ENCODE results near the gene TNFSF8.

Gene TNFSF8

DNA sequence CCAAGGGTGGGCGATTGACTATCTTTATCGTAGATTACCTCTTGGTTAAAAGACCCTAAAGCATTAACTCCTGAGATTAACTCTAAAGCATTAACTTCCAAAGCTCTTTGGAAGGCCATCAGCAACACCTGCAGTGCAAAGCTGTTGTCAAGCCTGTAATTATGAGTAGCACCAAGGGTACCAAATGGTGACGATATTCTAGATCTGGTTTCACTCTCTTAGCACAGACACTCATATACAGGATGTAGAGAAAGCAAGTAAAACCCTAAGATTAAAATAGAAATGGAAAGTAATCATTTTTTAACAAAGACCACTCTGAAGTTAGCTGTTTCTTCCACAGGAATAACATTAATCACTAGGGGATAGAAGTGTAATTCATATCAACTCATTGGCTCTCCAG, 29.9 kb upstream of the TNFSF8 start (continued):
- TF ChIP-seq, protein P1, sequence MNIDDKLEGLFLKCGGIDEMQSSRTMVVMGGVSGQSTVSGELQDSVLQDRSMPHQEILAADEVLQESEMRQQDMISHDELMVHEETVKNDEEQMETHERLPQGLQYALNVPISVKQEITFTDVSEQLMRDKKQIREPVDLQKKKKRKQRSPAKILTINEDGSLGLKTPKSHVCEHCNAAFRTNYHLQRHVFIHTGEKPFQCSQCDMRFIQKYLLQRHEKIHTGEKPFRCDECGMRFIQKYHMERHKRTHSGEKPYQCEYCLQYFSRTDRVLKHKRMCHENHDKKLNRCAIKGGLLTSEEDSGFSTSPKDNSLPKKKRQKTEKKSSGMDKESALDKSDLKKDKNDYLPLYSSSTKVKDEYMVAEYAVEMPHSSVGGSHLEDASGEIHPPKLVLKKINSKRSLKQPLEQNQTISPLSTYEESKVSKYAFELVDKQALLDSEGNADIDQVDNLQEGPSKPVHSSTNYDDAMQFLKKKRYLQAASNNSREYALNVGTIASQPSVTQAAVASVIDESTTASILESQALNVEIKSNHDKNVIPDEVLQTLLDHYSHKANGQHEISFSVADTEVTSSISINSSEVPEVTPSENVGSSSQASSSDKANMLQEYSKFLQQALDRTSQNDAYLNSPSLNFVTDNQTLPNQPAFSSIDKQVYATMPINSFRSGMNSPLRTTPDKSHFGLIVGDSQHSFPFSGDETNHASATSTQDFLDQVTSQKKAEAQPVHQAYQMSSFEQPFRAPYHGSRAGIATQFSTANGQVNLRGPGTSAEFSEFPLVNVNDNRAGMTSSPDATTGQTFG (tag by site-specific recombination; IDR thresholded peaks at IDR 0.05; ENCODE audit: borderline replicate concordance) = no peak

DNA sequence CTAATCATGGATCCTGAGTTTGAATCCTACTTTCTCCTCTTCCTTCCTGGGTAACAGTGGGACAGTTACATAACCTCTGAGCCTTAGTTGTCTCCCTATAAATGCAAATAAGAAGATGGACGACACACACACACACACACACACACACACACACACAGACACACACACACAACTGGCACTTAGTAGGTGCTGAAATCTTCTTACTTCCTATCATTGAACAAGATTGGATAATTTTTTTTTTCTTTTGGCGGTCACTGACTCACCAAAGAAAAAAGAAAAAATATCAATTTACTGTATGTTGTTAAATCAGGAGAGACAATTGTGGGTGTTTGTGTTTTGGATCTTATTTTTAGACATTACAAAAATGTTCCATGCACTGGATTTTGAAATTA, 28.4 kb upstream of the TNFSF8 start:
- TF ChIP-seq, protein P2, sequence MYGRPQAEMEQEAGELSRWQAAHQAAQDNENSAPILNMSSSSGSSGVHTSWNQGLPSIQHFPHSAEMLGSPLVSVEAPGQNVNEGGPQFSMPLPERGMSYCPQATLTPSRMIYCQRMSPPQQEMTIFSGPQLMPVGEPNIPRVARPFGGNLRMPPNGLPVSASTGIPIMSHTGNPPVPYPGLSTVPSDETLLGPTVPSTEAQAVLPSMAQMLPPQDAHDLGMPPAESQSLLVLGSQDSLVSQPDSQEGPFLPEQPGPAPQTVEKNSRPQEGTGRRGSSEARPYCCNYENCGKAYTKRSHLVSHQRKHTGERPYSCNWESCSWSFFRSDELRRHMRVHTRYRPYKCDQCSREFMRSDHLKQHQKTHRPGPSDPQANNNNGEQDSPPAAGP (tag by site-specific recombination; IDR thresholded peaks at IDR 0.05) = no peak
- Histone ChIP-seq H3K36me3 (ENCODE audit: control insufficient read depth in 2 of 2, insufficient read depth in 1 of 2, low read length in 2 of 2) (no peaks in the 10 kb centered on the region), H3K27ac (ENCODE audit: extremely low read depth, low read depth, low read length) (no peak overlapping the region), H3K4me1 (ENCODE audit: control insufficient read depth, insufficient read depth, low read length) (no peaks in the 10 kb centered on the region), H3K9me3 (ENCODE audit: control insufficient read depth, insufficient read depth, low read depth, low read length) (no peaks in the 10 kb centered on the region), H3K4me3 (ENCODE audit: low read depth, low read length) (no peak overlapping the region)
- ChIA-PET POLR2A (no interaction called here), CTCF (no interaction called here)

DNA sequence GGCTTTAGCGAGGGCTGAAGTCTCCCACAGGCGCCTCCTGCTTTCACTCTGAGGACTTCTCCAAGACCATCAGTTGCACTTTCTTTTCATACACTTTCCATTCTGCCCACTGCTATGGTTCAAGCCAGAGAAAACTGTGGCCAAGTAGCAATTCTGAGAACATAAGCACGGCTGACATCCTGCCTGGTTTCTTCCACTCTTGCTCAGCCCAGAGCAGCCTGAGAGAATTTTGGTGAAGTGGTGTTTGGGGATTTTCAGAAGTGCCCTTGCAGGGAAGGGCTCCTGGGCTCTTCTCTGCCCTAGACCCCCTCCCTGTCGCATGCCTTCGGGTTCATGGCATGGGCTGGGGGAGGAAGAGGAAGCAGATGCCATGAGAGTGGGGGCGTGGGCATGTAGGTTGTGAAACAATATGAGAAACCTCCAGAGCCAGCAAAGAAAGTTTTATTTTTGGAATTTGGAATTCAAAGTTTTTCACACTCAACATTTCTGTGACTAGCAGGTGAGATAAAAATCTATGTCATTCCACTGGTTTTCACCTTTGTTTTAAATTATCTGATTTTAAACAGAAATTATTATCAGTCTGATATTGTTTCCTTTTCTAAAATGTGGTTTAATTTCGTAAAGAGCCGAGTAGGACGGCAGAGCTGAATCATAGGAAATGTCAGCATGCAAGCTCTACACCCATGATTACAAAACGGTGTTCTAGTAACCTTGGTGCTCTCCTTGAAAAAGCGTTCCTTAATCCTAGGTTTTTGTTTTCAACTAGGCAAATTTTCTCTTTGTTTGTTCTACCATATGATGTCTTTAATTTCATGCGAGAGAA, 27.8 kb upstream of the TNFSF8 start:
- POLR2A ChIA-PET = interaction anchor here (0.6 kb wide), 1 partner anchor 21 kb away, joined by 3 read pairs; no protein-coding TSS in a partner anchor
- H3K9me3 ChIP-seq (ENCODE audit: control insufficient read depth, insufficient read depth, low read depth, low read length) = no peaks in the 10 kb centered on the region
- H3K36me3 ChIP-seq (ENCODE audit: control insufficient read depth in 2 of 2, insufficient read depth in 1 of 2, low read length in 2 of 2) = no peaks in the 10 kb centered on the region
- no peaks in the 10 kb centered on the region for H3K4me1 ChIP-seq (ENCODE audit: control insufficient read depth, insufficient read depth, low read length)
- CTCF ChIA-PET = interaction anchor here (0.8 kb wide), 1 partner anchor 218 kb away, joined by 3 read pairs; no protein-coding TSS in a partner anchor
- no peak overlapping the region for H3K27ac ChIP-seq (ENCODE audit: extremely low read depth, low read depth, low read length)
- no peak overlapping the region for H3K4me3 ChIP-seq (ENCODE audit: low read depth, low read length)
- TF ChIP-seq ZBTB48 (tag by site-specific recombination; IDR thresholded peaks at IDR 0.05) (no peak), ZNF658 (tag by site-specific recombination; IDR thresholded peaks at IDR 0.05) (no peak), ZFP37 (tag by site-specific recombination; IDR thresholded peaks at IDR 0.05) (no peak), ZNF37A (tag by site-specific recombination; IDR thresholded peaks at IDR 0.05) (no peak), MZF1 (tag by site-specific recombination; IDR thresholded peaks at IDR 0.05; ENCODE audit: borderline replicate concordance) (no peak), ZNF138 (tag by site-specific recombination; IDR thresholded peaks at IDR 0.05; ENCODE audit: borderline replicate concordance) (no peak), GLIS1 (tag by site-specific recombination; IDR thresholded peaks at IDR 0.05) (no peak), BCL11A (tag by site-specific recombination; IDR thresholded peaks at IDR 0.05; ENCODE audit: low read depth) (no peak), TCF7L2 (IDR thresholded peaks at IDR 0.05; ENCODE audit: borderline replicate concordance, low read depth, low read length) (no peak)
- TF ChIP-seq, protein P3, sequence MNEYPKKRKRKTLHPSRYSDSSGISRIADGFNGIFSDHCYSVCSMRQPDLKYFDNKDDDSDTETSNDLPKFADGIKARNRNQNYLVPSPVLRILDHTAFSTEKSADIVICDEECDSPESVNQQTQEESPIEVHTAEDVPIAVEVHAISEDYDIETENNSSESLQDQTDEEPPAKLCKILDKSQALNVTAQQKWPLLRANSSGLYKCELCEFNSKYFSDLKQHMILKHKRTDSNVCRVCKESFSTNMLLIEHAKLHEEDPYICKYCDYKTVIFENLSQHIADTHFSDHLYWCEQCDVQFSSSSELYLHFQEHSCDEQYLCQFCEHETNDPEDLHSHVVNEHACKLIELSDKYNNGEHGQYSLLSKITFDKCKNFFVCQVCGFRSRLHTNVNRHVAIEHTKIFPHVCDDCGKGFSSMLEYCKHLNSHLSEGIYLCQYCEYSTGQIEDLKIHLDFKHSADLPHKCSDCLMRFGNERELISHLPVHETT (tag by site-specific recombination; IDR thresholded peaks at IDR 0.05) = no peak
- TF ChIP-seq, protein P4, sequence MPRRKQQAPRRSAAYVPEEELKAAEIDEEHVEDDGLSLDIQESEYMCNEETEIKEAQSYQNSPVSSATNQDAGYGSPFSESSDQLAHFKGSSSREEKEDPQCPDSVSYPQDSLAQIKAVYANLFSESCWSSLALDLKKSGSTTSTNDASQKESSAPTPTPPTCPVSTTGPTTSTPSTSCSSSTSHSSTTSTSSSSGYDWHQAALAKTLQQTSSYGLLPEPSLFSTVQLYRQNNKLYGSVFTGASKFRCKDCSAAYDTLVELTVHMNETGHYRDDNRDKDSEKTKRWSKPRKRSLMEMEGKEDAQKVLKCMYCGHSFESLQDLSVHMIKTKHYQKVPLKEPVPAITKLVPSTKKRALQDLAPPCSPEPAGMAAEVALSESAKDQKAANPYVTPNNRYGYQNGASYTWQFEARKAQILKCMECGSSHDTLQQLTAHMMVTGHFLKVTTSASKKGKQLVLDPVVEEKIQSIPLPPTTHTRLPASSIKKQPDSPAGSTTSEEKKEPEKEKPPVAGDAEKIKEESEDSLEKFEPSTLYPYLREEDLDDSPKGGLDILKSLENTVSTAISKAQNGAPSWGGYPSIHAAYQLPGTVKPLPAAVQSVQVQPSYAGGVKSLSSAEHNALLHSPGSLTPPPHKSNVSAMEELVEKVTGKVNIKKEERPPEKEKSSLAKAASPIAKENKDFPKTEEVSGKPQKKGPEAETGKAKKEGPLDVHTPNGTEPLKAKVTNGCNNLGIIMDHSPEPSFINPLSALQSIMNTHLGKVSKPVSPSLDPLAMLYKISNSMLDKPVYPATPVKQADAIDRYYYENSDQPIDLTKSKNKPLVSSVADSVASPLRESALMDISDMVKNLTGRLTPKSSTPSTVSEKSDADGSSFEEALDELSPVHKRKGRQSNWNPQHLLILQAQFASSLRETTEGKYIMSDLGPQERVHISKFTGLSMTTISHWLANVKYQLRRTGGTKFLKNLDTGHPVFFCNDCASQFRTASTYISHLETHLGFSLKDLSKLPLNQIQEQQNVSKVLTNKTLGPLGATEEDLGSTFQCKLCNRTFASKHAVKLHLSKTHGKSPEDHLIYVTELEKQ (tag by site-specific recombination; IDR thresholded peaks at IDR 0.05; ENCODE audit: borderline replicate concordance) = no peak
- TF ChIP-seq, protein P1 (tag by site-specific recombination; IDR thresholded peaks at IDR 0.05; ENCODE audit: borderline replicate concordance) = no peak
